Activated naive CD4-positive, alpha-beta T cell treated with anti-CD3 and anti-CD28 coated beads, Interleukin-2, amount 10 ng/mL, durations not matched to agents 7 days and 5 days (primary cell): ENCODE results near the gene CD2BP2.

Experiments used
- CTCF ChIA-PET: fragments of 350-600 bp; sonication (Branson Sonifier 250); formaldehyde crosslinking; loops from one replicate; lab custom pipeline; 2021; ENCODE audit warnings: antibody characterized with exemption; lab: Charles Lee
- DNase-seq: peaks from one replicate; pipeline ENCODE4 v3.0.0-alpha.2; 2020
- H3K27ac Mint-ChIP-seq: one replicate; pipeline ENCODE4 v1.8.0; 2021; ENCODE audit warnings: mild to moderate bottlenecking, moderate library complexity, mixed read lengths
- H3K27me3 Mint-ChIP-seq: one replicate; pipeline ENCODE4 v1.8.0; 2021; ENCODE audit warnings: mild to moderate bottlenecking, mixed read lengths
- H3K36me3 Mint-ChIP-seq: one replicate; pipeline ENCODE4 v1.8.0; 2021; ENCODE audit warnings: mixed read lengths
- H3K4me1 Mint-ChIP-seq: one replicate; pipeline ENCODE4 v1.8.0; 2021; ENCODE audit warnings: mixed read lengths
- H3K4me3 Mint-ChIP-seq: one replicate; pipeline ENCODE4 v1.8.0; 2021; ENCODE audit warnings: mild to moderate bottlenecking, moderate library complexity, mixed read lengths
- H3K9me3 Mint-ChIP-seq: one replicate; pipeline ENCODE4 v1.8.0; 2021; ENCODE audit warnings: mixed read lengths

Gene CD2BP2

GRCh38 chr16:30382111-30382881 lies 27.2 kb upstream of the CD2BP2 start, which contains the start of gene SEPTIN1:
SEPTIN1 (minus strand) TSS chr16:30382561; CDS start chr16:30382542, 19 bp downstream.
- peak within 1 kb of the TSS; percentile 97 for H3K27ac Mint-ChIP-seq
- H3K4me1 Mint-ChIP-seq: peaks cover 66% of the 10 kb centered on the region
- H3K9me3 Mint-ChIP-seq: no peaks in the 10 kb centered on the region
- peak within 1 kb of the TSS; percentile 83 for H3K4me3 Mint-ChIP-seq
- peak; percentile 89 for DNase-seq
- no peaks in the 10 kb centered on the region for H3K27me3 Mint-ChIP-seq
- CTCF ChIA-PET: interaction anchor here (1.5 to 2.0 kb wide), 2 partner anchors 11 to 14 kb away, joined by 11 to 12 read pairs; partner anchors contain the start of genes TBC1D10B and ZNF48
- H3K36me3 Mint-ChIP-seq: peaks cover 38% of the 10 kb centered on the region

GRCh38 chr16:30381291-30382041 lies 26.4 kb upstream of the CD2BP2 start:
- peak overlapping the region; percentile 83 for H3K4me3 Mint-ChIP-seq
- CTCF ChIA-PET: interaction anchor here (2.0 kb wide), 1 partner anchor 10 kb away, joined by 12 read pairs; the partner anchor contains the start of gene TBC1D10B
- DNase-seq: peak; percentile 70
- no peaks in the 10 kb centered on the region for H3K27me3 Mint-ChIP-seq
- H3K9me3 Mint-ChIP-seq: no peaks in the 10 kb centered on the region
- H3K36me3 Mint-ChIP-seq: peaks cover 40% of the 10 kb centered on the region
- peaks cover 73% of the 10 kb centered on the region for H3K4me1 Mint-ChIP-seq
- H3K27ac Mint-ChIP-seq: peak overlapping the region; percentile 97

- Mint-ChIP-seq H3K27me3 (no peaks in the 10 kb centered on the region), H3K4me3 (peak overlapping the region; percentile 83), H3K36me3 (peaks cover 40% of the 10 kb centered on the region), H3K9me3 (no peaks in the 10 kb centered on the region), H3K4me1 (peaks cover 77% of the 10 kb centered on the region), H3K27ac (peak overlapping the region; percentile 97)
- CTCF ChIA-PET: interaction anchor here (1.0 to 1.2 kb wide), 3 partner anchors 10 to 29 kb away, joined by 3 read pairs; no protein-coding TSS in a partner anchor
- DNase-seq: peak; percentile 29
These were observed 25.7 kb upstream of the CD2BP2 start for GRCh38 chr16:30380803-30381208.

- Mint-ChIP-seq H3K36me3 (peaks cover 43% of the 10 kb centered on the region), H3K4me3 (peak overlapping the region; percentile 83), H3K27me3 (no peaks in the 10 kb centered on the region), H3K4me1 (peaks cover 75% of the 10 kb centered on the region), H3K27ac (peak overlapping the region; percentile 97), H3K9me3 (no peaks in the 10 kb centered on the region)
- no peak for DNase-seq
- CTCF ChIA-PET: interaction anchor here (1.0 to 1.2 kb wide), 3 partner anchors 9 to 29 kb away, joined by 3 read pairs; no protein-coding TSS in a partner anchor
These were observed 25.1 kb upstream of the CD2BP2 start for GRCh38 chr16:30380072-30380802.

- CTCF ChIA-PET: interaction anchor here (1.2 to 1.5 kb wide), 2 partner anchors 17 to 30 kb away, joined by 3 to 5 read pairs; no protein-coding TSS in a partner anchor
- no peaks in the 10 kb centered on the region for H3K27me3 Mint-ChIP-seq
- H3K36me3 Mint-ChIP-seq: peaks cover 43% of the 10 kb centered on the region
- H3K4me1 Mint-ChIP-seq: peaks cover 72% of the 10 kb centered on the region
- peak overlapping the region; percentile 97 for H3K27ac Mint-ChIP-seq
- peak overlapping the region; percentile 83 for H3K4me3 Mint-ChIP-seq
- no peak for DNase-seq
- H3K9me3 Mint-ChIP-seq: no peaks in the 10 kb centered on the region
These were observed 24.2 kb upstream of the CD2BP2 start for GRCh38 chr16:30379158-30379783.

- CTCF ChIA-PET: interaction anchor here (1.5 kb wide), 1 partner anchor 31 kb away, joined by 5 read pairs; no protein-coding TSS in a partner anchor
- Mint-ChIP-seq H3K4me3 (peak overlapping the region; percentile 83), H3K36me3 (peaks cover 43% of the 10 kb centered on the region), H3K27ac (peak overlapping the region; percentile 97), H3K9me3 (no peaks in the 10 kb centered on the region), H3K27me3 (no peaks in the 10 kb centered on the region), H3K4me1 (peaks cover 67% of the 10 kb centered on the region)
- peak; percentile 99 for DNase-seq
These were observed 23.4 kb upstream of the CD2BP2 start for GRCh38 chr16:30378236-30379157.

- Mint-ChIP-seq H3K4me1 (peaks cover 61% of the 10 kb centered on the region), H3K9me3 (no peaks in the 10 kb centered on the region), H3K27ac (peak overlapping the region; percentile 97), H3K4me3 (peak overlapping the region; percentile 83), H3K36me3 (peaks cover 43% of the 10 kb centered on the region), H3K27me3 (no peaks in the 10 kb centered on the region)
- CTCF ChIA-PET: interaction anchor here (1.5 kb wide), 1 partner anchor 32 kb away, joined by 5 read pairs; no protein-coding TSS in a partner anchor
- peak; percentile 92 for DNase-seq
These were observed 22.7 kb upstream of the CD2BP2 start for GRCh38 chr16:30377812-30378235.

- DNase-seq: no peak
- Mint-ChIP-seq H3K36me3 (peaks cover 38% of the 10 kb centered on the region), H3K9me3 (no peaks in the 10 kb centered on the region), H3K27me3 (no peaks in the 10 kb centered on the region), H3K4me3 (peak overlapping the region; percentile 83), H3K27ac (peak overlapping the region; percentile 97), H3K4me1 (peaks cover 57% of the 10 kb centered on the region)
- CTCF ChIA-PET: no interaction called here
These were observed 22.1 kb upstream of the CD2BP2 start for GRCh38 chr16:30377050-30377811.

GRCh38 chr16:30376461-30376902 lies 21.4 kb upstream of the CD2BP2 start:
- CTCF ChIA-PET: no interaction called here
- no peaks in the 10 kb centered on the region for H3K9me3 Mint-ChIP-seq
- H3K4me1 Mint-ChIP-seq: peaks cover 59% of the 10 kb centered on the region
- peaks cover 35% of the 10 kb centered on the region for H3K36me3 Mint-ChIP-seq
- H3K4me3 Mint-ChIP-seq: peak overlapping the region; percentile 83
- DNase-seq: no peak
- H3K27me3 Mint-ChIP-seq: no peaks in the 10 kb centered on the region
- peak overlapping the region; percentile 97 for H3K27ac Mint-ChIP-seq

- H3K27me3 Mint-ChIP-seq: no peaks in the 10 kb centered on the region
- no peak overlapping the region for H3K4me3 Mint-ChIP-seq
- H3K9me3 Mint-ChIP-seq: no peaks in the 10 kb centered on the region
- CTCF ChIA-PET: no interaction called here
- H3K27ac Mint-ChIP-seq: peak overlapping the region; percentile 97
- peaks cover 59% of the 10 kb centered on the region for H3K4me1 Mint-ChIP-seq
- peaks cover 31% of the 10 kb centered on the region for H3K36me3 Mint-ChIP-seq
- DNase-seq: no peak
These were observed 20.8 kb upstream of the CD2BP2 start for GRCh38 chr16:30375864-30376263.

GRCh38 chr16:30374538-30374937 lies 19.4 kb upstream of the CD2BP2 start, which contains the start of gene MYL11:
MYL11 (plus strand) TSS chr16:30374802; CDS start chr16:30374858, 56 bp downstream.
- peak within 1 kb of the TSS; percentile 97 for H3K27ac Mint-ChIP-seq
- H3K9me3 Mint-ChIP-seq: no peaks in the 10 kb centered on the region
- no peak within 1 kb of the TSS for H3K4me3 Mint-ChIP-seq
- no peaks in the 10 kb centered on the region for H3K27me3 Mint-ChIP-seq
- CTCF ChIA-PET: no interaction called here
- H3K4me1 Mint-ChIP-seq: peaks cover 46% of the 10 kb centered on the region
- peaks cover 22% of the 10 kb centered on the region for H3K36me3 Mint-ChIP-seq
- DNase-seq: no peak

- Mint-ChIP-seq H3K27me3 (no peaks in the 10 kb centered on the region), H3K4me1 (peaks cover 44% of the 10 kb centered on the region), H3K9me3 (no peaks in the 10 kb centered on the region), H3K36me3 (peaks cover 14% of the 10 kb centered on the region), H3K27ac (peak overlapping the region; percentile 72), H3K4me3 (peak overlapping the region; percentile 18)
- CTCF ChIA-PET: interaction anchor here (1.5 kb wide), 1 partner anchor 16 kb away, joined by 3 read pairs; no protein-coding TSS in a partner anchor
- no peak for DNase-seq
These were observed 17.6 kb upstream of the CD2BP2 start for GRCh38 chr16:30372725-30373124.
